Erythroblast (primary cell): ENCODE measurements around the gene DAPK3.

ENCODE experiments used
- GATA1 ChIP-seq: IDR thresholded peaks from 2 replicates; pipeline ENCODE4 v1.6.1; 2011; ENCODE audit warnings: low read depth, mild to moderate bottlenecking, control low read depth, low read length, moderate library complexity
- POLR2A ChIP-seq: IDR thresholded peaks from 2 replicates; pipeline ENCODE4 v1.6.1; 2011; ENCODE audit warnings: mild to moderate bottlenecking, low read length

- TF ChIP-seq POLR2A (no peak), GATA1 (no peak)
These were observed 7.2 kb downstream of the DAPK3 start for GRCh38 chr19:3963458-3964255.
